GM12878 (cell line): Measurements from ENCODE around the gene NKX1-2. TPM values are rescaled to one million over a fixed set of nuclear protein-coding genes. Genes with fewer than 3 reads are reported as not detected.

Source experiments
- ATAC-seq: fragments of 200-7000 bp; cut with Tn5 transposase; 3 replicates; pipeline ENCODE4 v1.9.1; 2020; ENCODE audit warnings: mild to moderate bottlenecking, moderate library complexity
- BruUV-seq: library from RNA; stranded (reverse); fragments of 400-500 nt; replicated peaks from 2 replicates; lab custom pipeline; 2021; lab: Mats Ljungman, UMichigan
- CTCF ChIA-PET: fragments of 300-600 bp; sonication (Branson Sonifier 250); formaldehyde crosslinking; extraction: SDS; loops from one replicate; lab custom pipeline; 2021; ENCODE audit warnings: inconsistent platforms; lab: Yijun Ruan, JAX
- POLR2A ChIA-PET: fragments of 350-600 bp; formaldehyde crosslinking; extraction: SDS; loops from one replicate; lab custom pipeline; 2021; ENCODE audit warnings: inconsistent platforms; lab: Charles Lee
- RAD21 ChIA-PET: fragments of 300-600 bp; sonication (Branson Sonifier 250); formaldehyde crosslinking; loops from one replicate; lab custom pipeline; 2023; ENCODE audit warnings: antibody characterized with exemption; ENCODE audit not compliant: unreplicated experiment; lab: Charles Lee
- SMC1A ChIA-PET: fragments of 300-600 bp; sonication (Branson Sonifier 250); formaldehyde crosslinking; loops from one replicate; lab custom pipeline; 2023; ENCODE audit not compliant: unreplicated experiment, uncharacterized antibody; lab: Charles Lee
- DNase-seq: peaks from one replicate; pipeline ENCODE4 v3.0.0-alpha.2; 2011; ENCODE audit warnings: low read depth, low spot score
- FAIRE-seq: peaks from 3 replicates; lab custom pipeline; 2011; peaks lifted over from hg19 to GRCh38; lab: Jason Lieb, UNC
- H2AFZ ChIP-seq: 2 replicates; pipeline ENCODE4 v1.6.0; 2011; ENCODE audit warnings: low read depth, low read length, control low read depth; ENCODE audit not compliant: control insufficient read depth
- H3K27ac ChIP-seq: 2 replicates; pipeline ENCODE4 v1.5.1; 2011; ENCODE audit warnings: control low read depth; ENCODE audit not compliant: control insufficient read depth, insufficient read depth
- H3K27me3 ChIP-seq, 2 experiments: replicated peaks in 1 of 2; 2 replicates each; pipeline versions ENCODE4 v1.6.0 to v1.6.1; 2011; ENCODE audit warnings: low read length in 1 of 2; ENCODE audit not compliant: control insufficient read depth in 2 of 2, insufficient read depth in 2 of 2
- H3K36me3 ChIP-seq, 2 experiments: 2 replicates each; pipeline ENCODE4 v1.5.1; 2011; ENCODE audit warnings: low read length in 1 of 2; ENCODE audit not compliant: control insufficient read depth in 2 of 2, insufficient read depth in 2 of 2
- H3K4me1 ChIP-seq: 2 replicates; pipeline ENCODE4 v1.6.1; 2011; ENCODE audit warnings: mild to moderate bottlenecking, low read length, moderate library complexity, mixed read lengths; ENCODE audit not compliant: control insufficient read depth, insufficient read depth
- H3K4me2 ChIP-seq: 2 replicates; pipeline ENCODE4 v1.6.0; 2011; ENCODE audit warnings: control low read depth; ENCODE audit not compliant: control insufficient read depth, insufficient read depth
- H3K4me3 ChIP-seq: fragments of 200-600 bp; sonication (generic); 2 replicates; pipeline ENCODE4 v1.5.1; 2016
- H3K79me2 ChIP-seq: 2 replicates; pipeline ENCODE4 v1.6.0; 2011; ENCODE audit warnings: low read length; ENCODE audit not compliant: control insufficient read depth, insufficient read depth
- H3K9ac ChIP-seq: 2 replicates; pipeline ENCODE4 v1.8.0; 2011; ENCODE audit warnings: low read length, control low read depth, mixed read lengths; ENCODE audit not compliant: control insufficient read depth, insufficient read depth
- H3K9me3 ChIP-seq: replicated peaks from 3 replicates; pipeline ENCODE4 v1.5.1; 2011; ENCODE audit warnings: mild to moderate bottlenecking, low read length; ENCODE audit not compliant: control insufficient read depth, insufficient read depth
- H4K20me1 ChIP-seq: 2 replicates; pipeline ENCODE4 v1.6.0; 2011; ENCODE audit not compliant: control insufficient read depth, insufficient read depth
- CTCF ChIP-seq, 3 experiments: IDR thresholded peaks in 2 of 3; conservative IDR thresholded peaks in 1 of 3; 2 replicates each; pipeline ENCODE4 v1.5.1; 2011; ENCODE audit warnings: low read depth in 3 of 3, low read length in 3 of 3, mild to moderate bottlenecking in 3 of 3, control low read depth in 2 of 3, moderate library complexity in 2 of 3, inconsistent platforms in 1 of 3, mixed read lengths in 1 of 3; ENCODE audit not compliant: control insufficient read depth in 2 of 3, insufficient read depth in 1 of 3; ENCODE audit errors: extremely low read depth in 1 of 3
- E2F8 ChIP-seq: fragments of 450-650 bp; IDR thresholded peaks from 2 replicates; pipeline ENCODE4 v1.6.1; 2018; ENCODE audit warnings: mild to moderate bottlenecking, low read depth, moderate library complexity; ENCODE audit not compliant: partially characterized antibody
- NFIC ChIP-seq: IDR thresholded peaks from 2 replicates; pipeline ENCODE4 v1.6.1; 2012; ENCODE audit warnings: low read depth, mild to moderate bottlenecking, inconsistent platforms, low read length, moderate library complexity
- NR2F1 ChIP-seq: fragments of 450-650 bp; conservative IDR thresholded peaks from 2 replicates; pipeline ENCODE4 v1.6.1; 2017; ENCODE audit warnings: mild to moderate bottlenecking
- NRF1 ChIP-seq: conservative IDR thresholded peaks from 2 replicates; pipeline ENCODE4 v1.6.1; 2011; ENCODE audit warnings: mild to moderate bottlenecking, low read depth, low read length, improper control_type of control experiment
- RAD21 ChIP-seq: IDR thresholded peaks from 2 replicates; pipeline ENCODE4 v1.6.1; 2011; ENCODE audit warnings: mild to moderate bottlenecking, low read depth, low read length, moderate library complexity; ENCODE audit not compliant: insufficient read depth
- SUPT20H ChIP-seq: IDR thresholded peaks from 2 replicates; pipeline ENCODE4 v1.6.1; 2011; ENCODE audit warnings: low read depth, mild to moderate bottlenecking, low read length, moderate library complexity, borderline replicate concordance; ENCODE audit not compliant: control insufficient read depth
- YY1 ChIP-seq: IDR thresholded peaks from 2 replicates; pipeline ENCODE4 v1.6.1; 2011; ENCODE audit warnings: low read depth, mild to moderate bottlenecking, low read length
- WGBS: methylation state at CpG from one replicate; pipeline ENCODE4 v1.1.6; 2016; ENCODE audit warnings: low lambda C conversion rate; ENCODE audit not compliant: insufficient replicate concordance, insufficient coverage; ENCODE audit errors: missing lambda C conversion rate; 5-methylcytosine and 5-hydroxymethylcytosine counted together
- in situ Hi-C: fragments of 300-500 bp; cut with MboI; formaldehyde crosslinking; loops from 9 replicates; pipeline ENCODE4 v1.14.3; 2018; ENCODE audit warnings: mixed read lengths
- intact Hi-C: fragments of 100-400 bp; cut with micrococcal nuclease; formaldehyde crosslinking; loops from one replicate; pipeline ENCODE4 v1.14.2; 2022; ENCODE audit not compliant: unreplicated experiment
- polyA plus RNA-seq, 11 experiments: library from polyadenylated mRNA; depleted of rRNA in 4 of 11; unstranded in 6 of 11; stranded (reverse) in 5 of 11; fragments of >200 nt; fragmentation: Nextera tagmentation in 4 of 11; fragmentation: Illumina TruSeq in 1 of 11; extraction: Ambion mirVana in 4 of 11; extraction: Trizol in 1 of 11; gene quantifications; 1 replicate in 1 of 11; 2 replicates in 10 of 11; pipeline versions ENCODE4 v1.2.1 to v1.2.3, GENCODE V29; 2011 to 2016; ENCODE audit warnings: inconsistent platforms in 2 of 11, missing spikeins in 2 of 11, low read depth in 1 of 11
- total RNA-seq, 4 experiments: library from RNA; depleted of rRNA in 3 of 4; stranded (reverse); fragments of >200 nt in 3 of 4; fragmentation: Illumina TruSeq in 1 of 4; extraction: Trizol in 1 of 4; gene quantifications; 2 replicates each; pipeline versions ENCODE4 v1.2.1 to v1.2.3, GENCODE V29; 2013 to 2021
- TF ChIP-seq, protein P1 (sequence below): IDR thresholded peaks from 2 replicates; pipeline ENCODE4 v1.6.1; 2011; ENCODE audit warnings: borderline replicate concordance, low read depth, mild to moderate bottlenecking, moderate library complexity, low read length; ENCODE audit not compliant: insufficient read depth, poor library complexity, severe bottlenecking

Gene NKX1-2
- total and polyA plus RNA-seq, 10 of the 15 experiments (the other 5 are each of a cell fraction or from before 2014, with no cell fraction given) = not detected

DNA sequence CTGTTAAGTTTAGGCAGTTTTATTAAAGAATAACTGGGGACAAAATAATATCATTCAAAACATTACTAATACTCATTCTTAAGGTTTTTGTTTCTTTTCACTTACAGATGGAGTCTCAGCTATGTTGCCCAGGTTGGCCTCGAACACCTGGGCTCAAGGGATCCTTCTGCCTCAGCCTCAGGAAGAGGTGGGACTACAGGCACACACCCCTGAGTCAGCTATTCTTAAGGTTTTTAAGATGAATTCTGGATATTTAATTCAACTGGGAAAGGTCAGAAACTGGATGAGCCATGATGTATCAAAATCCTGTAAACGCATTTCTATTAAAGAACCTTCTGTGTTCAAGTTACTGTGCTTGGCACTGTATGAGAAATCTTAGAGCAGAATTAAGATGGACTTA is 34.6 kb downstream of the NKX1-2 start:
- CTCF ChIA-PET = interaction anchor here (0.7 kb wide), 2 partner anchors 10 to 11 kb away, joined by 3 to 4 read pairs; no protein-coding TSS in a partner anchor

More for the DNA sequence above, 34.6 kb downstream of the NKX1-2 start:
- intact Hi-C loops (no loop called here), in situ Hi-C loops (no loop called here)
- 73% methylated on average over 2 of the region's 2 CpGs for WGBS
- ChIA-PET RAD21 (no interaction called here), POLR2A (no interaction called here), SMC1A (no interaction called here)
- H4K20me1 ChIP-seq = no peaks in the 10 kb centered on the region
- no peak overlapping the region for H3K4me3 ChIP-seq
- H3K9ac ChIP-seq = no peak overlapping the region
- no peaks in the 10 kb centered on the region for H3K79me2 ChIP-seq
- H2AFZ ChIP-seq = no peak overlapping the region
- H3K27ac ChIP-seq = no peak overlapping the region
- no peaks in the 10 kb centered on the region for H3K4me1 ChIP-seq
- 0 out of 4 replicates have a peak, but pooled peaks cover 0 to under 1% of the 10 kb centered on the region in 2 experiments for H3K27me3 ChIP-seq
- FAIRE-seq (no peak), DNase-seq (no peak), ATAC-seq (no peak)
- H3K9me3 ChIP-seq = no peaks in the 10 kb centered on the region; the same call in 2 of the 3 replicates
- no TSS peak for BruUV-seq
- no peak overlapping the region for H3K4me2 ChIP-seq
- no peaks in the 10 kb centered on the region for H3K36me3 ChIP-seq
- TF ChIP-seq NR2F1 = no peak
- TF ChIP-seq NRF1 = no peak
- no peak for TF ChIP-seq NFIC
- no peak for TF ChIP-seq CTCF (IDR thresholded peaks at IDR 0.05 in 2 of 3, conservative IDR thresholded peaks at IDR 0.05 in 1 of 3; ENCODE audit: control insufficient read depth in 2 of 3, extremely low read depth in 1 of 3, insufficient read depth in 1 of 3, low read depth in 3 of 3, low read length in 3 of 3)
- TF ChIP-seq SUPT20H = no peak
- TF ChIP-seq E2F8 = no peak
- no peak for TF ChIP-seq YY1
- TF ChIP-seq, protein P1, sequence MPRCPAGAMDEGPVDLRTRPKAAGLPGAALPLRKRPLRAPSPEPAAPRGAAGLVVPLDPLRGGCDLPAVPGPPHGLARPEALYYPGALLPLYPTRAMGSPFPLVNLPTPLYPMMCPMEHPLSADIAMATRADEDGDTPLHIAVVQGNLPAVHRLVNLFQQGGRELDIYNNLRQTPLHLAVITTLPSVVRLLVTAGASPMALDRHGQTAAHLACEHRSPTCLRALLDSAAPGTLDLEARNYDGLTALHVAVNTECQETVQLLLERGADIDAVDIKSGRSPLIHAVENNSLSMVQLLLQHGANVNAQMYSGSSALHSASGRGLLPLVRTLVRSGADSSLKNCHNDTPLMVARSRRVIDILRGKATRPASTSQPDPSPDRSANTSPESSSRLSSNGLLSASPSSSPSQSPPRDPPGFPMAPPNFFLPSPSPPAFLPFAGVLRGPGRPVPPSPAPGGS = no peak
- TF ChIP-seq RAD21 = no peak
